Left ventricle myocardium inferior (tissue), 1 donor: ENCODE data around the gene CHCHD6. TPM values are rescaled to one million over a fixed set of nuclear protein-coding genes. Genes with fewer than 3 reads are reported as not detected.

Source experiments
- DNase-seq: peaks from one replicate; pipeline ENCODE4 v3.0.0-alpha.2; 2020
- H3K27ac ChIP-seq: fragments of 200-600 bp; replicated peaks from 2 replicates; pipeline ENCODE4 v1.8.0; 2021
- H3K27me3 ChIP-seq: fragments of 200-600 bp; 2 replicates; pipeline ENCODE4 v1.8.0; 2021; ENCODE audit warnings: low read depth
- H3K36me3 ChIP-seq: fragments of 200-600 bp; 2 replicates; pipeline ENCODE4 v1.8.0; 2021
- H3K4me1 ChIP-seq: fragments of 200-600 bp; 2 replicates; pipeline ENCODE4 v1.8.0; 2021
- H3K4me3 ChIP-seq: fragments of 200-600 bp; 2 replicates; pipeline ENCODE4 v1.8.0; 2021; ENCODE audit warnings: mild to moderate bottlenecking, moderate library complexity
- H3K9me3 ChIP-seq: fragments of 200-600 bp; replicated peaks from 2 replicates; pipeline ENCODE4 v1.8.0; 2021
- CTCF ChIP-seq: fragments of 200-600 bp; IDR thresholded peaks from 2 replicates; pipeline ENCODE4 v1.8.0; 2021; ENCODE audit warnings: antibody characterized with exemption, mild to moderate bottlenecking, borderline replicate concordance
- intact Hi-C: fragments of 100-400 bp; cut with micrococcal nuclease; formaldehyde crosslinking; loops from one replicate; pipeline ENCODE4 v1.11.0; 2022
- total RNA-seq: library from RNA; stranded (reverse); fragmentation: NEBNext Ultra II Directional; extraction: Animal tissue kit (Norgen Biotek cat#: 25700); gene quantifications from one replicate; pipeline ENCODE4 v1.2.1, GENCODE V29; 2021
- donor health status: DM: no; HTN: yes; CAD: no; lungs with severe emphysema.

Gene CHCHD6
- total RNA-seq, 1 donor from 2014 or later: 10.1 TPM

DNA sequence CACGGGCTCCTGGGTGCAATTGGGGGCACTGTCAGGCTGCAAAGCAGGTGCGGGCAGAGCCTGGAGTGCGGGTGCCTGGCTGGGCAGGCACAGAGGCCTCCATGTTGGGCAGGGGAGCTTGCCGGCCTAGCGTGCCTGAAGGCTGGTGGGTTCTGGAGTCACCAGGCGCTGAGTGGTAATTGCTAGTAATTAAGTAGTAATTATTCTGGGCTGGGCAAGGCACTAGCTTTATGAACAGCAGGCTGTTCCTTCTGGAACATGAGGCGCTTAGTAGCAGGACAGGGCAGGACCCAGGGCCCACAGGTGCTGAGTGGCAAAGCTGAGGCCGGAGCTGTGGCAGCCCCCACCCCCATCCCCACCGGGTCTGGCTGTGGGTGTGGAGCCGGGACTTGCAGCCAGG lies 304.2 kb downstream of the CHCHD6 start:
- Histone ChIP-seq H3K9me3 (no peaks in the 10 kb centered on the region), H3K36me3 (peaks cover 10% of the 10 kb centered on the region), H3K27me3 (no peaks in the 10 kb centered on the region), H3K4me1 (peaks cover 38% of the 10 kb centered on the region), H3K4me3 (no peak overlapping the region), H3K27ac (no peak overlapping the region)
- no peak for DNase-seq
- intact Hi-C loops: no loop called here
- no peak for TF ChIP-seq CTCF

DNA sequence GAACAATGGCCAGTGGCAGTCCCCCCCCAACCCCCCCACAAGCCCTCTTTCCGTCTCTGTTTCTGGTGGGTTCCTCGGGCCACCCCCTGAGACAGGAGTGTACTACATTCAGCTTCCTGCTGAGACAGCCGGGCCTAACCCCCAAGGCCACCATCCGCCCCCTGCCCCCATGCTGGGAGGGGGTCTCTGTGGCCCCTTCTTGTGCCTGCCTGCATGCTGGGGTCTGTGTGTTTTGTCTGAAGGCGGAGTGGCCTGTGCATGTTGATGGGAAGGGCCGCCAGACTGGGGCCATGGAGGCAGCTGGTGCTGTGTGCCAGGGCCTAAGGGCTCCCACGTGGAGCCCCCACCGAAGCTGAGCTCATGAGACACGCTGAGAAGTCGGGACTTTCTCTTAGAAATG lies 305.5 kb downstream of the CHCHD6 start:
- intact Hi-C loops: no loop called here
- no peak for TF ChIP-seq CTCF
- Histone ChIP-seq H3K27me3 (no peaks in the 10 kb centered on the region), H3K4me3 (no peak overlapping the region), H3K9me3 (no peaks in the 10 kb centered on the region), H3K36me3 (peaks cover 23% of the 10 kb centered on the region), H3K27ac (no peak overlapping the region), H3K4me1 (peaks cover 34% of the 10 kb centered on the region)
- no peak for DNase-seq

Other genes starting within 250 kb of the CHCHD6 start
- gene ZXDC, start 228.3 kb upstream of the CHCHD6 start, total RNA-seq: 15.6 TPM
- gene UROC1, start 186.5 kb upstream of the CHCHD6 start, total RNA-seq: not detected
- 0.11 TPM for gene CHST13, start 180.1 kb upstream of the CHCHD6 start, total RNA-seq
- not detected for gene C3orf22, start 145.3 kb upstream of the CHCHD6 start, total RNA-seq
- gene TXNRD3, start 49.1 kb upstream of the CHCHD6 start, total RNA-seq: 4.1 TPM